Effector memory CD4-positive, alpha-beta T cell (primary cell): ENCODE results near the gene ARHGAP18.

Source experiments
- DNase-seq, 3 donors: peaks; one replicate each; pipeline ENCODE4 v3.0.0-alpha.2; 2020
- H3K27ac ChIP-seq: 2 replicates; pipeline ENCODE4 v1.7.0; 2013; ENCODE audit warnings: mild to moderate bottlenecking, low read length, moderate library complexity; ENCODE audit not compliant: insufficient read depth, poor library complexity, severe bottlenecking
- H3K27me3 ChIP-seq: replicated peaks from 2 replicates; pipeline ENCODE4 v1.7.0; 2013; ENCODE audit warnings: mild to moderate bottlenecking, low read length; ENCODE audit not compliant: insufficient read depth, control insufficient read depth, poor library complexity, severe bottlenecking
- H3K36me3 ChIP-seq: 2 replicates; pipeline ENCODE4 v1.7.0; 2013; ENCODE audit warnings: mild to moderate bottlenecking, low read length, moderate library complexity; ENCODE audit not compliant: control insufficient read depth, insufficient read depth
- H3K4me1 ChIP-seq: 2 replicates; pipeline ENCODE4 v1.7.0; 2013; ENCODE audit warnings: low read length, mild to moderate bottlenecking; ENCODE audit not compliant: control insufficient read depth, insufficient read depth, poor library complexity, severe bottlenecking
- H3K4me3 ChIP-seq: 2 replicates; pipeline ENCODE4 v1.7.0; 2013; ENCODE audit warnings: low read length, low read depth, mild to moderate bottlenecking; ENCODE audit not compliant: insufficient read depth, poor library complexity, severe bottlenecking
- H3K9me3 ChIP-seq: 2 replicates; pipeline ENCODE4 v1.7.0; 2013; ENCODE audit warnings: mild to moderate bottlenecking, low read length, moderate library complexity; ENCODE audit not compliant: control insufficient read depth

The ARHGAP18 gene

DNA sequence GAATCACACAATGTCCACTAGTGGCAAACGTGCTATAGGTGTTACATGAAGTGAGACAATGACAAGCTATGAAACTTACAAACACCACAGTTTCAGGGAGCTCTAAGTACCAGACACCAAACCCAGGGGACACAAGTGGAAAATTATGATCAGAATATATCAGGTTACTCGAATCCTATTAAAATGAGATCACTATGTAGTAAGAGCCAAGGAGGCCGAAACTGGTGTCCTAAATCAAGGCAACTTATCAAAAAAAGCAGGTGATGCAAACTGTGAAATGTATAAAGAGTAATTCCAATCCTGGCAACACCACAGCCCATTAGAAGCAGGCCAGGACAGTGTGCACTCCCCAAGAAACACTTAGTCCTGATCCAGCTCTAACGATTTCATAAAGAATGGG is 100.3 kb downstream of the ARHGAP18 start:
- no peaks in the 10 kb centered on the region for H3K27me3 ChIP-seq
- no peak overlapping the region for H3K4me3 ChIP-seq
- no peaks in the 10 kb centered on the region for H3K4me1 ChIP-seq
- DNase-seq = no peak
- no peaks in the 10 kb centered on the region for H3K36me3 ChIP-seq
- H3K9me3 ChIP-seq = no peaks in the 10 kb centered on the region
- no peak overlapping the region for H3K27ac ChIP-seq

DNA sequence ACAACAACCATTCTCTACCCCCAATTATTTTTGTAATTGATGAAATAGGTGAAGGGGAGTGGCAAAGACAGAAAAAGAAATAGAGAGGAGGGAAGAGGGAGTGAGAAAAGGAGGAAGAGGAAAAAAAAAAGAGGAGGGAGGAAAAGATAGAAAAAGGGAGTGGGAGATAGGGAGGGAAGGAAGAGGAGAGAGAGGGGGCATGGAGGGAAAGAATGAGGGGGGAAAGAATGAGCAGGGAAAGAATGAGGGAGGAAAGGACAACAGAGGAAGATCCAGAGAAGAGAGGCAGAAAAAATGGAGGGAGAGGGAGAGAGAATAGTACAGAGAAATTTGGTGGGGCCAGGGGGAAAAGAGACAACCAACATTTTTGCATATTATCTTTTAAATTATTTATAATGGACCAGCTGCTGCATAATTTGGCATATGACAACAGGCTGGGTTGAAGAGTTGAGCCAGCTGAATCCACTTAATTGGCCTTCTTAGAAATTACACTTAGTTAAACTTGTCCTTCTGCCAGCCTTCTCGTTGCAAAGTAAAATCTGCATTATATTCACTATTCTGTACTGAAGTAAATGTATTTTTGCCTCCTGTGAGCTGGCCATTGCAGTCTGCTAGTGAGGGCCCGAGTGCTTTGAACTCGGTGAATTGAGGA is 101.0 kb downstream of the ARHGAP18 start:
- DNase-seq = no peak
- Histone ChIP-seq H3K27me3 (no peaks in the 10 kb centered on the region), H3K4me1 (no peaks in the 10 kb centered on the region), H3K27ac (no peak overlapping the region), H3K9me3 (no peaks in the 10 kb centered on the region), H3K4me3 (no peak overlapping the region), H3K36me3 (no peaks in the 10 kb centered on the region)

- H3K27me3 ChIP-seq = no peaks in the 10 kb centered on the region
- H3K36me3 ChIP-seq = no peaks in the 10 kb centered on the region
- no peak overlapping the region for H3K4me3 ChIP-seq
- DNase-seq = no peak
- H3K27ac ChIP-seq = no peak overlapping the region
- H3K9me3 ChIP-seq = no peaks in the 10 kb centered on the region
- H3K4me1 ChIP-seq = no peaks in the 10 kb centered on the region
These were observed 102.3 kb downstream of the ARHGAP18 start for GRCh38 chr6:129607581-129608186.

DNA sequence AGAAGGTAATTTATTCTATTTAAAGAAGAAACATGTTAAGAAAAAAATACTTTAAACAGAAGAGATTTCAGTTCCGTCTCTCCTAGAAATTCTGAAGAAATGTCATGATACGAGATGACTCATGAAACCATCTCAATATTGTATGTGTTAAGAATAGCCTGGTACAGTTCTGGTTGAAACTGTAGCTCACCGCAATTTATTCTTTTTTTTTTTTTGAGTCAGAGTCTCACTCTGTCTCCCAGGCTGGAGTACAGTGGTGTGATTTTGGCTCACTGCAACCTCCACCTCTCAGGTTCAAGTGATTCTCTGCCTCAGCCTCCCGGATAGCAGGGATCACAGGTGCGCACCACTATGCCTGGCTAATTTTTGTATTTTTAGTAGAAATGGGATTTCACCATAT is 103.3 kb downstream of the ARHGAP18 start:
- Histone ChIP-seq H3K36me3 (no peaks in the 10 kb centered on the region), H3K9me3 (no peaks in the 10 kb centered on the region), H3K4me1 (no peaks in the 10 kb centered on the region), H3K27me3 (no peaks in the 10 kb centered on the region), H3K27ac (no peak overlapping the region), H3K4me3 (no peak overlapping the region)
- no peak for DNase-seq

GRCh38 chr6:129605967-129606366 is 104.0 kb downstream of the ARHGAP18 start:
- no peak for DNase-seq
- Histone ChIP-seq H3K27ac (no peak overlapping the region), H3K9me3 (no peaks in the 10 kb centered on the region), H3K4me1 (no peaks in the 10 kb centered on the region), H3K27me3 (no peaks in the 10 kb centered on the region), H3K36me3 (no peaks in the 10 kb centered on the region), H3K4me3 (no peak overlapping the region)

DNA sequence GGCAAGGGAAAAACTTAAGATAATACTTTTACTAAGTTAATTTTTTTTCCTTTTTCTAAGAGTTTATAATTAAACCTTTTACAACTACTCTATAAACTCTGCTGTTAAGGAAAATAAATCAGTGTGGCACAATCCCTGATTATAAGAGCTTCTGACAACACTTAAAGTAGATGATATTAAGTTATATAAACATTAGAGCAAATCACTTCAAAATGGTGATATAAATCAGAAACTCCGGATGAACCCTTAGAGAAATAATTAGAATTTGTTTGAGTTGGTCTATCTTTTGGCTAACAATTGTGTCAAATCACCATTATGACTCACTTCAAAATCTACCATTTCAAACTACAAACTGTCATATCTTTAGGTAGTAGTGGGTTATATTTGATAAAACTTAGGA is 104.9 kb downstream of the ARHGAP18 start:
- Histone ChIP-seq H3K4me3 (no peak overlapping the region), H3K36me3 (no peaks in the 10 kb centered on the region), H3K27me3 (no peaks in the 10 kb centered on the region), H3K27ac (no peak overlapping the region), H3K9me3 (no peaks in the 10 kb centered on the region), H3K4me1 (no peaks in the 10 kb centered on the region)
- DNase-seq = no peak

DNA sequence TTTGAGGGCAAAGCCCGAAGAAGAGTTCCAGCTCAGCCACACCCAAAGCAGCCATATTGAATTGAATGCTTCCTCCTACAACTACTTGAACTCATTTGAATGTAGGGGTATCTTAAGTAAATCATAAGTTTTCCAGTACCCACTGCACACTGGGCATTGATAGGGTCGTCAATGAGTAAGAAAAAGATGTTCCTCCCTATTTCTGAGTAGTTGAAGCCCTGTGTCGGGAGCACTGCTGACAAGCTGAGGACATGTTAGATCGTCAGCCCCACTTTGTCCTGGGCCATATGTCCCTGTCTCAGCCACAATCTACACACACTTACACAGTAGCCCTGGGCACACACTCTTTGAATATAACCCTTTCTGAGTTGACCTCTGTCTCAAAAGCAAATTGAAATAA is 105.7 kb downstream of the ARHGAP18 start:
- Histone ChIP-seq H3K4me1 (no peaks in the 10 kb centered on the region), H3K4me3 (no peak overlapping the region), H3K36me3 (no peaks in the 10 kb centered on the region), H3K27me3 (no peaks in the 10 kb centered on the region), H3K9me3 (no peaks in the 10 kb centered on the region), H3K27ac (no peak overlapping the region)
- DNase-seq = no peak

DNA sequence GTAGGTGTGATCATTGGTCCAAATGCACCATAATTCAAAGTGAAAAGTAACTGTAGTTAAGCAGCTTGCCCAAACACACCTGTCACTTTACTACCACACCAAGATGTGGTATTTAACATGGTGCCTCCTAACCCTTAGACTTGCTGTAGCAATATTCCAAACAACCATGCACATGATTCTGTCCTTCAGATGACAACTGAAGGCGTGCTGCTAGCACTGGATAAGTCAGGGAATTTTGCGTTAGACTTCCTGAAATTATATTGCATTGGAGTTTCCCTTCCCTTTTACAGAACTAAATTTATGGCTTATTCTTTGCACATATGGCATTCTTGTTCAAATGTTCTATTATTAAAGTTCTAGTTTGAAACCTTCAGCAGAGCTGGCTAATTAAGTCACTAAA is 106.2 kb downstream of the ARHGAP18 start:
- H3K4me1 ChIP-seq = no peaks in the 10 kb centered on the region

GRCh38 chr6:129601323-129601722 is 108.7 kb downstream of the ARHGAP18 start:
- no peak for DNase-seq
- H3K27me3 ChIP-seq = no peaks in the 10 kb centered on the region

More for the DNA sequence above, 106.2 kb downstream of the ARHGAP18 start:
- no peak for DNase-seq
- Histone ChIP-seq H3K36me3 (no peaks in the 10 kb centered on the region), H3K27ac (no peak overlapping the region), H3K27me3 (no peaks in the 10 kb centered on the region), H3K9me3 (no peaks in the 10 kb centered on the region), H3K4me3 (no peak overlapping the region)

GRCh38 chr6:129599467-129599866 is 110.5 kb downstream of the ARHGAP18 start:
- H3K4me1 ChIP-seq = no peaks in the 10 kb centered on the region
- H3K36me3 ChIP-seq = no peaks in the 10 kb centered on the region
- H3K27ac ChIP-seq = no peak overlapping the region
- H3K27me3 ChIP-seq = no peaks in the 10 kb centered on the region
- no peak overlapping the region for H3K4me3 ChIP-seq
- H3K9me3 ChIP-seq = no peaks in the 10 kb centered on the region
- DNase-seq = no peak

More at GRCh38 chr6:129601323-129601722, 108.7 kb downstream of the ARHGAP18 start:
- no peaks in the 10 kb centered on the region for H3K9me3 ChIP-seq
- H3K27ac ChIP-seq = no peak overlapping the region
- H3K4me1 ChIP-seq = no peaks in the 10 kb centered on the region
- no peaks in the 10 kb centered on the region for H3K36me3 ChIP-seq
- no peak overlapping the region for H3K4me3 ChIP-seq
